ENCODE measurements around the gene ME2. TPM values are rescaled to one million over a fixed set of nuclear protein-coding genes. Genes with fewer than 3 reads are reported as not detected.

ME2 gene
- total and polyA plus RNA-seq, 2 donors (not counting 1 experiment from before 2014, with no cell fraction given) = 28.4 to 57.8 TPM

DNA sequence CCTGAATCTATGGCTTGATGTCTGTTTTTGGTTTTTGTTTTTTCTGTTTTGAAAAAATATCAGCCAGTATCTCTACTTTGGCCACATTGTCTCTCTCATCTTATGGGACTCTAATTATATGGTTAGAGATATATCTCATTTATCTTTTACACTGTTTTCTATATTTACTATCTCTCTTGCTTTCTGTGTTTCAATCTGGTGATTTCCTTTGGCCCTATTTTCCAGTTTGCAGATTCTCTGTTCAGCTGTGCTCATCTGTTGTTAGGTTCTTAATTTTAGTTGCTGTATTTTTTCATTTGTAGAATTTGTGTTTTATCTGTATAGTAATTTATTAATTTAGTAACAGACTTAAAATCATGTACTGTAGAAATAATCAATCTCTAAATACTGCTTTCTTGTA lies 47.6 kb downstream of the ME2 start:
- peaks cover 6% of the 10 kb centered on the region for H3K9me3 Mint-ChIP-seq (ENCODE audit: insufficient read depth)
- TF ChIP-seq CTCF (IDR thresholded peaks at IDR 0.05) (no peak), EZH2 (IDR thresholded peaks at IDR 0.05; ENCODE audit: borderline replicate concordance, insufficient read depth, low read depth, low read length, poor library complexity, severe bottlenecking) (no peak)
- ATAC-seq (ENCODE audit: low read depth) (no peak), DNase-seq (no peak)
- POLR2A ChIA-PET = no interaction called here
- H3K4me2 ChIP-seq (replicated peaks; ENCODE audit: low read depth, low read length, poor library complexity, severe bottlenecking) = no peak overlapping the region
- H3K27me3 ChIP-seq (replicated peaks in 1 of 4; ENCODE audit: control extremely low read depth in 1 of 4, control insufficient read depth in 3 of 4, insufficient read depth in 4 of 4, low read length in 3 of 4) = no peaks in the 10 kb centered on the region
- H3K9ac ChIP-seq (ENCODE audit: low read length) = no peak overlapping the region
- no peak overlapping the region for H3K4me3 ChIP-seq (ENCODE audit: control extremely low read depth in 1 of 5, extremely low read depth in 1 of 5, insufficient read depth in 1 of 5, low read depth in 2 of 5, low read length in 4 of 5)
- H2AFZ ChIP-seq (ENCODE audit: insufficient read depth, low read depth, low read length, poor library complexity, severe bottlenecking) = no peak overlapping the region
- peaks cover 0 to 3% (median 0%) of the 10 kb centered on the region in 3 donors for H3K9me3 ChIP-seq (ENCODE audit: control extremely low read depth in 1 of 3, control insufficient read depth in 2 of 3, insufficient read depth in 1 of 3, low read length in 2 of 3)
- intact Hi-C loops (cut with micrococcal nuclease) = no loop called here
- no peaks in the 10 kb centered on the region for H3K27me3 Mint-ChIP-seq
- no peak overlapping the region for H3K27ac ChIP-seq (ENCODE audit: low read length in 2 of 2)
- H3K4me3 Mint-ChIP-seq = no peak overlapping the region
- H3K36me3 ChIP-seq (replicated peaks in 1 of 2; ENCODE audit: control extremely low read depth in 1 of 2, control insufficient read depth in 1 of 2, extremely low read depth in 1 of 2, insufficient read depth in 2 of 2, low read length in 1 of 2) = peaks cover 10 to 55% of the 10 kb centered on the region in 2 experiments
- no peaks in the 10 kb centered on the region for H3K4me1 Mint-ChIP-seq
- H3K4me1 ChIP-seq (ENCODE audit: control insufficient read depth in 2 of 2, insufficient read depth in 2 of 2, low read length in 2 of 2) = no peaks in the 10 kb centered on the region
- H4K20me1 ChIP-seq (ENCODE audit: control insufficient read depth, insufficient read depth, low read length, poor library complexity, severe bottlenecking) = no peaks in the 10 kb centered on the region
- CTCF ChIA-PET = interaction anchor here (0.6 kb wide), 1 partner anchor 110 kb away, joined by 3 read pairs; no protein-coding TSS in a partner anchor
- H3K79me2 ChIP-seq (ENCODE audit: control insufficient read depth, insufficient read depth, low read length) = peaks cover 3% of the 10 kb centered on the region
- H3K27ac Mint-ChIP-seq = no peak overlapping the region

DNA sequence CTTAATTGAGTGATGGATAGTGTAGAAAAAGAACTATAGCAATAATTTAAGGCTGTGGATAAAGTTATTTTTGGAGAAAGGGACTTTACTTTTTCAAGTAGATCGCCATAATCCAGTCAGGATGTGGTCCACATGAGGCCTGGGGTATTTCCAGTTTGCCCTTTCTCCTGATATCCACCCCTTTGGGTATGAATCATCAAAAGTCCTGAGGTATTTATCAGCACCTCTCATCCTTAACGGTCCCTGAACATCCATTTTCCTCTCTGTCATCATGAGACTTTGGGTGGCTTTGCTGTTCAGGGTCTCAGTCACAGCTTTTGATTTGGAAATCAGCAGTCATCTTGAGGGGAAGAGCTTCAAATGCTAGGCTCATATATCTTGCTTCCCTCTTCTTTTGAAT lies 49.6 kb downstream of the ME2 start:
- no CpG with 5 or more reads among the region's 2 CpGs for WGBS (ENCODE audit: insufficient coverage)
- H3K36me3 ChIP-seq (replicated peaks in 1 of 2; ENCODE audit: control extremely low read depth in 1 of 2, control insufficient read depth in 1 of 2, extremely low read depth in 1 of 2, insufficient read depth in 2 of 2, low read length in 1 of 2) = peaks cover 8 to 48% of the 10 kb centered on the region in 2 experiments
- H3K4me1 ChIP-seq (ENCODE audit: control insufficient read depth in 2 of 2, insufficient read depth in 2 of 2, low read length in 2 of 2) = no peaks in the 10 kb centered on the region
- H3K4me1 Mint-ChIP-seq = no peaks in the 10 kb centered on the region
- no peak overlapping the region for H2AFZ ChIP-seq (ENCODE audit: insufficient read depth, low read depth, low read length, poor library complexity, severe bottlenecking)
- H3K27ac Mint-ChIP-seq = no peak overlapping the region
- peaks cover 6% of the 10 kb centered on the region for H3K9me3 Mint-ChIP-seq (ENCODE audit: insufficient read depth)
- no peaks in the 10 kb centered on the region for H4K20me1 ChIP-seq (ENCODE audit: control insufficient read depth, insufficient read depth, low read length, poor library complexity, severe bottlenecking)
- peaks cover 3% of the 10 kb centered on the region for H3K79me2 ChIP-seq (ENCODE audit: control insufficient read depth, insufficient read depth, low read length)
- no peak for TF ChIP-seq EZH2 (IDR thresholded peaks at IDR 0.05; ENCODE audit: borderline replicate concordance, insufficient read depth, low read depth, low read length, poor library complexity, severe bottlenecking)
- TF ChIP-seq CTCF (IDR thresholded peaks at IDR 0.05) = no peak
- no peaks in the 10 kb centered on the region for H3K27me3 Mint-ChIP-seq
- CTCF ChIA-PET = no interaction called here
- no peak overlapping the region for H3K4me3 Mint-ChIP-seq
- peaks cover 0 to 3% (median 0%) of the 10 kb centered on the region in 3 donors for H3K9me3 ChIP-seq (ENCODE audit: control extremely low read depth in 1 of 3, control insufficient read depth in 2 of 3, insufficient read depth in 1 of 3, low read length in 2 of 3)
- ATAC-seq (ENCODE audit: low read depth) (no peak), DNase-seq (no peak)
- intact Hi-C loops (cut with micrococcal nuclease) = no loop called here
- H3K27ac ChIP-seq (ENCODE audit: low read length in 2 of 2) = no peak overlapping the region
- no peak overlapping the region for H3K9ac ChIP-seq (ENCODE audit: low read length)
- no peak overlapping the region for H3K4me3 ChIP-seq (ENCODE audit: control extremely low read depth in 1 of 5, extremely low read depth in 1 of 5, insufficient read depth in 1 of 5, low read depth in 2 of 5, low read length in 4 of 5)
- no peaks in the 10 kb centered on the region for H3K27me3 ChIP-seq (replicated peaks in 1 of 4; ENCODE audit: control extremely low read depth in 1 of 4, control insufficient read depth in 3 of 4, insufficient read depth in 4 of 4, low read length in 3 of 4)
- no peak overlapping the region for H3K4me2 ChIP-seq (replicated peaks; ENCODE audit: low read depth, low read length, poor library complexity, severe bottlenecking)
- POLR2A ChIA-PET = no interaction called here

Measured in B cell (primary cell).